HEK293 (cell line): Measurements from ENCODE around the gene APC2.

Experiments used
- CTCF ChIA-PET: fragments of 350-600 bp; formaldehyde crosslinking; extraction: SDS; loops from one replicate; lab custom pipeline; 2021; ENCODE audit warnings: antibody characterized with exemption; lab: Yijun Ruan, JAX
- POLR2A ChIA-PET: fragments of 300-600 bp; formaldehyde crosslinking; extraction: SDS; loops from one replicate; lab custom pipeline; 2020; ENCODE audit warnings: antibody characterized with exemption, inconsistent platforms; lab: Yijun Ruan, JAX
- H3K27ac ChIP-seq: fragments of 200-500 bp; sonication (Bioruptor generic); 2 replicates; pipeline ENCODE4 v1.5.1; 2014; ENCODE audit warnings: low read depth, low read length, control low read depth, inconsistent platforms; ENCODE audit errors: extremely low read depth
- H3K36me3 ChIP-seq, 2 experiments: fragments of 200-500 bp in 1 of 2; sonication (Bioruptor generic) in 1 of 2; 1 replicate in 1 of 2; 2 replicates in 1 of 2; pipeline ENCODE4 v1.5.1; 2014 to 2017; ENCODE audit warnings: inconsistent platforms in 2 of 2, low read length in 2 of 2; ENCODE audit not compliant: control insufficient read depth in 2 of 2, insufficient read depth in 1 of 2
- H3K4me1 ChIP-seq: fragments of 200-500 bp; sonication (Bioruptor generic); 2 replicates; pipeline ENCODE4 v1.5.1; 2014; ENCODE audit warnings: mild to moderate bottlenecking, low read length, inconsistent platforms; ENCODE audit not compliant: control insufficient read depth, insufficient read depth
- H3K4me3 ChIP-seq: 2 replicates; pipeline ENCODE4 v1.5.1; 2011; ENCODE audit warnings: low read depth, mild to moderate bottlenecking, control low read depth, low read length, moderate library complexity
- H3K9me3 ChIP-seq: fragments of 200-500 bp; sonication (Bioruptor generic); 2 replicates; pipeline ENCODE4 v1.5.1; 2014; ENCODE audit warnings: low read depth, low read length, inconsistent platforms; ENCODE audit not compliant: control insufficient read depth, insufficient read depth
- GLI2 ChIP-seq: fragments of 450-650 bp; formaldehyde crosslinking; IDR thresholded peaks from 2 replicates; pipeline ENCODE4; 2017; ENCODE audit warnings: missing biosample characterization, missing genetic modification characterization, low read depth, borderline replicate concordance
- HIC1 ChIP-seq: fragments of 450-650 bp; formaldehyde crosslinking; IDR thresholded peaks from 2 replicates; pipeline ENCODE4 v1.5.1; 2016; ENCODE audit warnings: missing biosample characterization, missing genetic modification characterization
- MEIS1 ChIP-seq: sonication (generic); formaldehyde crosslinking; IDR thresholded peaks from 2 replicates; pipeline ENCODE4 v1.8.1; 2022; ENCODE audit warnings: missing genetic modification reagents, mild to moderate bottlenecking, borderline replicate concordance
- SP7 ChIP-seq: fragments of 450-650 bp; formaldehyde crosslinking; IDR thresholded peaks from 2 replicates; pipeline ENCODE4 v1.5.1; 2016; ENCODE audit warnings: missing biosample characterization, missing genetic modification characterization
- TRIM28 ChIP-seq: IDR thresholded peaks from 2 replicates; pipeline ENCODE4 v1.6.1; 2011; ENCODE audit warnings: low read length, control low read depth, borderline replicate concordance
- TSHZ1 ChIP-seq: fragments of 450-650 bp; formaldehyde crosslinking; IDR thresholded peaks from 2 replicates; pipeline ENCODE4 v1.5.1; 2016; ENCODE audit warnings: missing biosample characterization, missing genetic modification characterization, borderline replicate concordance
- ZBTB49 ChIP-seq: fragments of 450-650 bp; formaldehyde crosslinking; IDR thresholded peaks from 2 replicates; pipeline ENCODE4 v1.5.1; 2016; ENCODE audit warnings: missing biosample characterization, missing genetic modification characterization, low read depth
- ZBTB6 ChIP-seq: fragments of 450-650 bp; formaldehyde crosslinking; IDR thresholded peaks from 2 replicates; pipeline ENCODE4 v1.5.1; 2017; ENCODE audit warnings: missing biosample characterization, missing genetic modification characterization
- ZNF140 ChIP-seq: fragments of 450-650 bp; formaldehyde crosslinking; IDR thresholded peaks from 2 replicates; pipeline ENCODE4 v1.5.1; 2016; ENCODE audit warnings: missing biosample characterization, missing genetic modification characterization
- ZNF239 ChIP-seq: fragments of 450-650 bp; formaldehyde crosslinking; IDR thresholded peaks from 2 replicates; pipeline ENCODE4 v1.5.1; 2016; ENCODE audit warnings: missing biosample characterization, missing genetic modification characterization
- ZNF248 ChIP-seq: fragments of 450-650 bp; formaldehyde crosslinking; IDR thresholded peaks from 2 replicates; pipeline ENCODE4 v1.5.1; 2017; ENCODE audit warnings: missing biosample characterization, missing genetic modification characterization
- ZNF521 ChIP-seq: fragments of 450-650 bp; formaldehyde crosslinking; IDR thresholded peaks from 2 replicates; pipeline ENCODE4 v1.5.1; 2017; ENCODE audit warnings: missing biosample characterization, mild to moderate bottlenecking, missing genetic modification characterization
- ZNF629 ChIP-seq: fragments of 450-650 bp; formaldehyde crosslinking; IDR thresholded peaks from 2 replicates; pipeline ENCODE4 v1.5.1; 2017; ENCODE audit warnings: missing biosample characterization, missing genetic modification characterization
- ZNF670 ChIP-seq: fragments of 450-650 bp; formaldehyde crosslinking; IDR thresholded peaks from 2 replicates; pipeline ENCODE4 v1.5.1; 2016; ENCODE audit warnings: missing biosample characterization, missing genetic modification characterization, low read depth
- ZNF704 ChIP-seq: fragments of 450-650 bp; formaldehyde crosslinking; IDR thresholded peaks from 2 replicates; pipeline ENCODE4 v1.5.1; 2016; ENCODE audit warnings: missing biosample characterization, missing genetic modification characterization
- ZSCAN16 ChIP-seq: fragments of 450-650 bp; formaldehyde crosslinking; IDR thresholded peaks from 2 replicates; pipeline ENCODE4 v1.5.1; 2016; ENCODE audit warnings: missing biosample characterization, missing genetic modification characterization
- ZSCAN23 ChIP-seq: fragments of 450-650 bp; formaldehyde crosslinking; IDR thresholded peaks from 2 replicates; pipeline ENCODE4 v1.5.1; 2016; ENCODE audit warnings: missing biosample characterization, missing genetic modification characterization

Gene APC2

GRCh38 chr19:1460033-1460995, 10.4 kb downstream of the APC2 start:
- Histone ChIP-seq H3K9me3 (no peaks in the 10 kb centered on the region), H3K4me1 (no peaks in the 10 kb centered on the region), H3K36me3 (peaks cover 0 to 20% of the 10 kb centered on the region in 2 experiments; a peak in 1 of 3 replicates), H3K4me3 (no peak overlapping the region), H3K27ac (no peak overlapping the region)
- peak; percentile 93 for TF ChIP-seq HIC1 (tag by site-specific recombination)
- no peak for TF ChIP-seq ZBTB6 (tag by site-specific recombination)
- no peak for TF ChIP-seq ZNF140
- TF ChIP-seq SP7 (tag by site-specific recombination), result no peak
- POLR2A ChIA-PET, result no interaction called here
- CTCF ChIA-PET, result interaction anchor here (0.6 kb wide), 1 partner anchor 212 kb away, joined by 4 read pairs; no protein-coding TSS in a partner anchor

- H3K27ac ChIP-seq, result no peak overlapping the region
- CTCF ChIA-PET, result no interaction called here
- POLR2A ChIA-PET, result interaction anchor here (0.7 kb wide), 1 partner anchor 131 kb away, joined by 7 read pairs; no protein-coding TSS in a partner anchor
- no peak for TF ChIP-seq MEIS1
- no peak for TF ChIP-seq ZNF704
- no peak for TF ChIP-seq ZNF248 (tag by site-specific recombination)
- TF ChIP-seq ZNF670 (tag by site-specific recombination), result no peak
- TF ChIP-seq ZBTB49 (tag by site-specific recombination), result no peak
- no peak for TF ChIP-seq ZNF629
- no peak for TF ChIP-seq ZNF239 (tag by site-specific recombination)
- no peak for TF ChIP-seq ZSCAN23
- no peak for TF ChIP-seq TSHZ1 (tag by site-specific recombination)
- no peak for TF ChIP-seq TRIM28
- TF ChIP-seq ZSCAN16 (tag by site-specific recombination), result no peak
- no peak for TF ChIP-seq GLI2 (tag by site-specific recombination)
- TF ChIP-seq ZNF521 (tag by site-specific recombination), result no peak
- H3K36me3 ChIP-seq, result peaks cover 0 to 25% of the 10 kb centered on the region in 2 experiments; a peak in 1 of 3 replicates
- no peaks in the 10 kb centered on the region for H3K4me1 ChIP-seq
- no peak overlapping the region for H3K4me3 ChIP-seq
- H3K9me3 ChIP-seq, result no peaks in the 10 kb centered on the region
Observed at GRCh38 chr19:1461862-1462261, 11.9 kb downstream of the APC2 start.
